Vagina (tissue), 2 donors: ENCODE measurements around the gene BCAS4.

Experiments
- CTCF ChIP-seq, 3 experiments: fragments of 450-650 bp in 2 of 3; fragments of 200-600 bp in 1 of 3; sonication (generic) in 1 of 3; IDR thresholded peaks; one replicate each; pipeline ENCODE4 v1.5.1; 2017 to 2019; ENCODE audit warnings: antibody characterized with exemption in 3 of 3, mild to moderate bottlenecking in 2 of 3, moderate library complexity in 2 of 3
- POLR2A ChIP-seq, 2 donors: fragments of 450-650 bp; IDR thresholded peaks; one replicate each; pipeline ENCODE4 v1.6.1; 2017; ENCODE audit warnings: antibody characterized with exemption in 2 of 2, mild to moderate bottlenecking in 2 of 2, moderate library complexity in 2 of 2
- POLR2AphosphoS5 ChIP-seq, 2 donors: sonication (generic); formaldehyde crosslinking; IDR thresholded peaks; one replicate each; pipeline ENCODE4 v1.9.0; 2017; ENCODE audit warnings: antibody characterized with exemption in 2 of 2, mild to moderate bottlenecking in 2 of 2, low read depth in 1 of 2; ENCODE audit not compliant: insufficient read depth in 1 of 2

DNA sequence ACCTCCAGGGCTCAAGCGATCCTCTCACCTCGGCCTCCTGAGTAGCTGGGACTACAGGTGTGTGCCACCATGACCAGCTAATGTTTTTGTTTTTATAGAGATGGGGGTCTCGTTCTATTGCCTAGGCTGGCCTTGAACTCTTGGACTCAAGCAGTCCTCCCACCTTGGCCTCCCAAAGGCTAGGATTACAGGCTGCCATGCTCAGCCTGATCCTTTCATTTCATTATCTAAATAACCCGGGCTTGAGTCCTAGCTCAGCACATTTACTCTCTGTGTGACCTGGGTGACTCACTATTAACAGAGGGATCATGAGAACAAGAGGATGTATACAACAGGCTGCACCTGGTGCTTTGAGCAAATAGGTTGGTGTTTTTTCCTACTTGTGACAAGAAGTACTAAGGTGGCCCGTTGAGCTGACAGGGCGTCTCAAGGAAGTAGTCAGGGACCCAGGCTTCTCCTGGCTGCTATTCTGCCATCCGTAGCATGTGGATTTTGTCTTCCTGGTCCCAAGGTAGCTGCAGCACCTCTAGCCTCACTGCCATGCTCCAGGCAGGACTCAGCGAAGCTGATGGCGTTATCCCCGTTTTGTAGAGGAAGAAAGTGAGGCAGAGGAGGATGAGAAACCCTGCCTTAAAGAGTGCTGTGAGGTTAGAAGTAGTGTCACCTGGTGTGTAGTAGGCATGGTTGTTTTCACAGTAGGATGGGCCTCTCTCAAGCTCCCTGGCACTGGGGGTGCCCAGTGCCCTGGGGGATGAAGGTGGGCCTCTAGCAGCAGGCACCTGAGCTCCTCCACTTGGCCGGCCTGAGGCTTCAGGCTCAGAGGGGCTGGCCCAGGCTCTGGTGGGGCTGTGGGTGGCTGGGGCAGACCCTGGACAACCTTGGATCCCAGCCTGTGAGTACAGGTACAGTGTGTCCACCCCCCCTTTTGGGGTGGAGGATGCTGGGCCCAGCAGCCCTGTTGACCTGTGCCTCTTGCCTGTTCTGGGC, 73.9 kb downstream of the BCAS4 start:
- TF ChIP-seq CTCF (IDR thresholded peaks at IDR 0.05) (no peak), POLR2A (IDR thresholded peaks at IDR 0.05) (no peak), POLR2AphosphoS5 (IDR thresholded peaks at IDR 0.05; ENCODE audit: insufficient read depth in 1 of 2, low read depth in 1 of 2) (peak in 1 of 2 donors; percentile 29)
